Measurements from ENCODE around the gene AXL.

DNA sequence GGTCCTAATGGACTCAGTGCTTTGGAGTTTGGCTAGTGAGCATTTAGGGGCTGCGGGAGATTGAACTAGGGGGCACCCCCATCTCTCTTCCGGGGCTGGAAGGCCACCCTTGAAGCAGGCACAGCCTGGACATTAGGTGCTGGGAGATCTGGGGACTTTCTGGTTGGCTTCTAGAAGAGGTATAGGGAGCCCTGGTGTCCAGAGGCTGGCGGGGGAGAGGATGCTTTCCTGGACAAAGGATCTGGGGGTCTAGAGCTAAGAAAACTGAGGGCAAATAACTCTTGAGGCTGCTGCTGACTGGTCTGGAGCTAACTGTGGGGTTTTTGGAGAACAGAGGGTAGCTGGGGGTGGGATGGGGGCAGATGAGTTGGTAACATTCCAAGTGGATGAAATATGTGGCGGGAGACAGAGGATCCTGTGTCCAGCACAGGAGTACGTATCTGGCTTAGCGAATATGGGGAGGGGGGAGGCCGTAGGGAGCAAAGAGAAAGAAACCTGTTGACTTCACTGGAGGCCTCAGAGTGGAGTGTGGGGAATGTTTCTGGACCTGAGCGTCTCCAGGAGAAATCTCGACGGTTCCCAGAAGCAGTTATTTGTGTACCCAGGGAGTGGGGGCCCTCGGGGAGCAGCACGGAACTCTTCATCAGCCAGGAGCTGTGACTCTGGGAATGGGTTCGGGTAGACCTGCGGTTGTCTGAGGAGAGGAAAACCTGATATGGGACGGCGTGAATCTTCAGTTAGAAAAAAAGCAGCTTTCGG, 46.6 kb downstream of the AXL start:
- TF ChIP-seq POLR2A (IDR thresholded peaks at IDR 0.05), result no peak
- TF ChIP-seq, protein P1, sequence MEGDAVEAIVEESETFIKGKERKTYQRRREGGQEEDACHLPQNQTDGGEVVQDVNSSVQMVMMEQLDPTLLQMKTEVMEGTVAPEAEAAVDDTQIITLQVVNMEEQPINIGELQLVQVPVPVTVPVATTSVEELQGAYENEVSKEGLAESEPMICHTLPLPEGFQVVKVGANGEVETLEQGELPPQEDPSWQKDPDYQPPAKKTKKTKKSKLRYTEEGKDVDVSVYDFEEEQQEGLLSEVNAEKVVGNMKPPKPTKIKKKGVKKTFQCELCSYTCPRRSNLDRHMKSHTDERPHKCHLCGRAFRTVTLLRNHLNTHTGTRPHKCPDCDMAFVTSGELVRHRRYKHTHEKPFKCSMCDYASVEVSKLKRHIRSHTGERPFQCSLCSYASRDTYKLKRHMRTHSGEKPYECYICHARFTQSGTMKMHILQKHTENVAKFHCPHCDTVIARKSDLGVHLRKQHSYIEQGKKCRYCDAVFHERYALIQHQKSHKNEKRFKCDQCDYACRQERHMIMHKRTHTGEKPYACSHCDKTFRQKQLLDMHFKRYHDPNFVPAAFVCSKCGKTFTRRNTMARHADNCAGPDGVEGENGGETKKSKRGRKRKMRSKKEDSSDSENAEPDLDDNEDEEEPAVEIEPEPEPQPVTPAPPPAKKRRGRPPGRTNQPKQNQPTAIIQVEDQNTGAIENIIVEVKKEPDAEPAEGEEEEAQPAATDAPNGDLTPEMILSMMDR (IDR thresholded peaks at IDR 0.05), result no peak
